Stimulated activated CD4-positive, alpha-beta T cell treated with anti-CD3 and anti-CD28 coated beads, Interleukin-12 subunit alpha, Interleukin-12 subunit beta, amount 100 ng/mL, for 48 hours (primary cell): Measurements from ENCODE around the gene UTS2R.
"Not testable (repeated sequence)": the region's sequence is repeated elsewhere in the genome, so short reads cannot be mapped to it uniquely, and the experiment has no call there.

Experiments
- DNase-seq, 3 donors: peaks; one replicate each; pipeline ENCODE4 v3.0.0-alpha.2; 2020; ENCODE audit warnings: low read depth in 2 of 3, low spot score in 1 of 3

The UTS2R gene

GRCh38 chr17:82334204-82334621, 37.4 kb upstream of the UTS2R start:
- no peak for DNase-seq

- no peak for DNase-seq
These were observed 36.8 kb upstream of the UTS2R start for GRCh38 chr17:82334622-82335394.

DNA sequence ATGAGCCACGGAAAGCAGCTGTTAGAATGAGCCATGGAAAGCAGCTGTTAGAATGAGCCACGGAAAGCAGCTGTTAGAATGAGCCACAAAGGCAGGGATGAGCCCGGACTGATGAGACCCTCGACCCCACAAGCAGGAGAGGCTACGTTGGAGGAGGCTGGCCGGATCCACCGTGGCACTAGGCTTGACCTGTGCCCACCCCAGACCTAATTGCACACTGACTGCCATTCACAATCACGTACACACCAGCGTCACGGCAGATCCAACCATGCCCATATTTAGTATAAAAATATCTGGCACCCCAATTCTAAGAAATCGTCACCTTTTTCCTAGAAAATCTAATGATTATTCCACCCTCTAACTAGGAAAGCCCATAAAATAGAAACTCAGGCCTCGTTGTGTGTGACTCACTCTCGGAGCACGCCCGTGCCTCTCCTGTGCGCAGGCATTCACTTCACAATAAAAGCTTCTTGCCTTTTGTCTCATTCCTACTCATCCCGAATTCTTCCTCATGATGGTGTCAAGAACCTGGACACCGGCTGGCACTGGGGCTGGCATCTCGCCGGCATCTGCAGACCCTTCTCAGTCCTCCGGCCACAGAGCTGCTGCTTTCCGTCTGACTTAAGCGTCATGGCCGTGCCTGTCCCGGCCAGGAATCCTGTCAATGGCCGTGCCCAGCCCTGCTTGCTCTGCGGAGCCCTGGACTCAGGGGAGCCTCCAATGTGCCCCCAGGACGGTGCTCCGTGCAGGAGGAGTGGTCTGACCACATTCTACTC, 32.5 kb upstream of the UTS2R start:
- DNase-seq, result no peak

- no peak for DNase-seq
These were observed 31.7 kb upstream of the UTS2R start for GRCh38 chr17:82339634-82340580.

DNA sequence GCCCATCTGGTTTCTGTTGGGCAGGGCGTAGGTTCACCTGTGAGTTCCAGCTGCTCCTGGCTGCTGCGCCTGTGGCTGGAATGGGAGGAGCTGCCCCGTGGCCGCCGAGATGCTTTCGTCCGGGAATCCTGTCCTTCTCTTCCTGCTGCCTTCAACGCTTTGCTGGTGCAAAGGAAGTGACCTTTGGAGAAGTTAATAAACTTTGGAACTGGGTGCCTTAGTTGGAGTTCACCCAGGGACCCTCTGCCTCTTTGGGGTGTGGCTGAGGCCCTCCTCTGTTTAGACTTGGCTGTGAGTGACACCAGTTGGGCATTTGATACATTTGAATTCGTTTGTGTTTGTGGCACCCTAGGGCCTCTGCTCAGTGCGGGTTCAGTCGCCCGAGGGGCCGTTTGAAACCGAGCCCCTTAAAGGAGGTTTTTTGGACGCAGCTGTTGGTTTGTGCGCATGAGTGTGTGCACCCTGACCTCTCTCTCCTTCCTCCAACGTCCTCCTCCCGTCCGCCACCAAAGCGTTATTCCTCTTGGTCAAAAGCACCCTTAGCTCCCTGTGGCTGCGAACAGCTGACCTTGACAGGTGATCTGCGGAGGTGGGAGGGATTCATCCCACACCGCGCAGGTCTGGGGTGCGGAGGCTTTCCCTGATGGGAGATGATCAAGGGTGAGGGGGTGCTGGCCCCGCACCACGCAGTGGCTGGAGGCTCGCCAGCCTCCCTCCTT, 29.0 kb upstream of the UTS2R start:
- no peak for DNase-seq

DNA sequence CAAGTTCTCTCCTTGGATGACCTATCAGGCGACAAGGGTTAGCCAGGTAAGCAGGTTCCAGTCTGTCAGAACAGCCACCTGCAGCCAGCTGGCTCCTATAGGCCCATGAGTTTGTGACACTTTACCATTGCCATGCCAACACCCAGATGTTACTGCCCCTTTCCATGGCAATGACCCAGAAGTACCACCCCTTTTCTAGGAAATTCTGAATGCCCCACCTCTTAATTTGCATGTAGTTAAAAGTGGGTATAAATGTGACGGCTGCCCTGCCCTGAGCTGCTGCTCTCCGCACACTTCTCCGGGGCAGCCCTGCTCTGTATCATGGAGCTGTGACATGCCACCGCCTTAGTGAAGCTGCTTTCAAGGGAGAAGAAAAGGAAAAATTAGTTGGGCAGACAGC, 28.0 kb upstream of the UTS2R start:
- no peak for DNase-seq

GRCh38 chr17:82344175-82344907, 27.2 kb upstream of the UTS2R start:
- no peak for DNase-seq

DNA sequence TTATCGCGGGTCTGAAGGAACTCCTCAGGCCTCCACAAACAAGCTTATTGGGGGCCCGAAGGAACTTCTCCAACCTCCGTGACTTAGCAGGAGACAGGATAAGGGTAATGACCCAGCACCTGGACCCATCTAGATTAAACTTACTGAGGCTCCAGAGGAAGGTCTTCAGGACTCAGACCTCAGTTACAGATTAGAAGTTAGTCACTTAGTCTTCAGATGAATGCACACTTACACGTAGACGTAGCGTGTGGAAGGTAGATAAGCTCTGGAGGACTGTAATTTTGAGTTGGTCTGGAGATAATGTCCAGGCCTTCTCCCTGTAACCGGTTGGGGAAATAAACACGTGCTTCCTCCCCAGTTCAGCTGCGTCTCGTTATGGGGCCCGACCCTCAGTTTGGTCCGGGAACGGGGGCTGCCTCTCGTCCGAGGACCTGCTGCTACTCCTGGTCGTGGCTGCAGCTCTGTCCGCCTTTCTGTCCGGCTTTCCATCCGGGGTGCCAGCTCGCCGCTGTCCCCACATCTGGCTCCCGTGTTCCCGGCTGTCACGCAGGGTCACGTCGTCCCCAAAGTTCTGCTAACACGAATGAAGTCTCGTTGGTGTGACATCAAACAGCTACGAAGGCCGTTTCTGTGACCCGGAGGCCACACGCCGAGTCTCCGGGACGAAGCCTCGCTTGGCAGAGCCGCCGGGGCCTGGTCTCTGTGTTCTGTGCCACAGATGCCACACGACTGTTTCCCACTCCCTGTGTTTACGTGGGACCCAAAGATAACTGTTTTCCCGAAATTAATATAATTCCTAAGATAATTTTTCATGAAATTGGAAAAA, 26.2 kb upstream of the UTS2R start:
- DNase-seq, result no peak

- no peak for DNase-seq
These were observed 24.9 kb upstream of the UTS2R start for GRCh38 chr17:82346342-82347300.

- DNase-seq, result not testable (repeated sequence)
These were observed 23.6 kb upstream of the UTS2R start for GRCh38 chr17:82347994-82348393.

DNA sequence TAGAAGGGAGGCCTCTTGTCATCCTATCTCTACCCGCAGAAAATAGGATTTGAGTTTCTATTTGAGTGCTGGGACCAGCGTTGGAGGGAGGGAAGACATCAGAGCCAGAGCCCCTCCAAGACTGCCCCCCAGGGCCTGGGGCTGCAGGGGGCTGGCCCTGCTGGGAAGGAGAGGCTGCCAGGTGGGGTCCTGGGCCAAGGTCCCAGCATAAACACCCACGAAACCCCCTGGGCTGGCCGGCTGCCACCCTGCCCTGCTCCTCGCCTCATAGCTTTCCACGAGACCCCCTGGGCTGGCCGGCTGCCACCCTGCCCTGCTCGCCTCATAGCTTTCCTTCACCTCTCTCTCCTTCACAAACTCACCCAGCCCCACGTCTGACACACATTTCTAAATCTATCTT, 23.1 kb upstream of the UTS2R start:
- DNase-seq, result no peak

DNA sequence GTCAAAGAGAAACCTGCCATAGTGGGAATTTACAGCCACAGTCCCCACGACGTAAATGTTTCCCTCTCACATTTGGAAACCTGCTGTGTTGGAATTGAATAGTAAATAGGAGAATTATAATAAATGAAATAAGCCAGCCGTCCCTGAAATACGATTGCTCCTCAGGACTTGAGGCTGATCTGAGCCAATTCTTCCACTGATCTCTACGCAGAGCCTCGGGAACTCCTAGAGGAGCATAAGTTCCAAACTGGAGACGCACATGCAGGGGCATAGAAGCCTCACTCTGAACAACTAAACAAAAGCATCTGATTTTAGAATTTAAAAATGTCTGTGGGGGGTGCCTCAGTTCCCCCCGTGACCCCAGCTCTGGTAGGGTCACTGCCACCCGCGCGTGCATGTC, 22.7 kb upstream of the UTS2R start:
- DNase-seq, result no peak

DNA sequence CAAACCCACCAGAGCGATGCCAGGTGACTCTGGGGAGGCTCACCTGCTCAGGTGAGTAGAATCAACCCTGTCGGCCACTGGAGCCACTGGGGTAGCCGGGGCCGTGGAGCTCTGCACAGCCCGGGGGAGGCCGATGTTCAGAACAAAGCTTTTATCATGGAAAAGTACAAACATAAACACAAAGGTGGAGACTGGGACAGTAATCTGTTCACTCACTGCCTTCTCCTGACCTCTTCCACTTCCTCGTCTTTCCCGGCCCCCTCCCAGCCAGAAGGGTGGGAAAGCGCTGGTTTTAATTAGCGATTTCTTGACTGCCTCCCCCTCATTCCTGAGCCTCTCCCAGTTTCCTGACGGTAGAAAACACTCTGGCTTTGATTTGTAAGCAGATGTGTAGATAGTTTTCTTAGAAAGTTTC, 22.3 kb upstream of the UTS2R start:
- no peak for DNase-seq

GRCh38 chr17:82350182-82351030, 21.2 kb upstream of the UTS2R start:
- peak in 2 of 3 donors; percentile 44 to 57 for DNase-seq

DNA sequence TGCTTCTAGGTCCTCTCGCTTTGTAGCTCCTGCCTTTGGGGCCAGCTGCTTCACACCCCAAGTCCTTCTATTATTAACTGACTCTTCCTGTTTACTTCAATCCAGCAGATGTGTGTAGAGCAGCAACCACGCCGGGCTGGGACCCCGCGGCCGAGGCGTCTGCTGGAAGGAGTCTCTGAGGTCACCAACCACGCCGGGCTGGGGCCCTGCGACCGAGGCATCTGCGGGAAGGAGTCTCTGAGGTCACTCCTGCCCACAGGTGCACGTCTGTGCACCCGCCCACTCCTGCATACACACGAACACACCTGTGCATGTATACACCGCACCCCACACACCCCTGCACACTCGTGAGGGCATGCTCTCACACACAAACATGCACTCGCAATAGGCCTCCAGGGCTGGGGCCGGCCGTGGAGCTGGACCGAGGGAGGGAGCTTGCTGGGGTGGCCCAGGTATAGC, 20.3 kb upstream of the UTS2R start:
- no peak for DNase-seq

DNA sequence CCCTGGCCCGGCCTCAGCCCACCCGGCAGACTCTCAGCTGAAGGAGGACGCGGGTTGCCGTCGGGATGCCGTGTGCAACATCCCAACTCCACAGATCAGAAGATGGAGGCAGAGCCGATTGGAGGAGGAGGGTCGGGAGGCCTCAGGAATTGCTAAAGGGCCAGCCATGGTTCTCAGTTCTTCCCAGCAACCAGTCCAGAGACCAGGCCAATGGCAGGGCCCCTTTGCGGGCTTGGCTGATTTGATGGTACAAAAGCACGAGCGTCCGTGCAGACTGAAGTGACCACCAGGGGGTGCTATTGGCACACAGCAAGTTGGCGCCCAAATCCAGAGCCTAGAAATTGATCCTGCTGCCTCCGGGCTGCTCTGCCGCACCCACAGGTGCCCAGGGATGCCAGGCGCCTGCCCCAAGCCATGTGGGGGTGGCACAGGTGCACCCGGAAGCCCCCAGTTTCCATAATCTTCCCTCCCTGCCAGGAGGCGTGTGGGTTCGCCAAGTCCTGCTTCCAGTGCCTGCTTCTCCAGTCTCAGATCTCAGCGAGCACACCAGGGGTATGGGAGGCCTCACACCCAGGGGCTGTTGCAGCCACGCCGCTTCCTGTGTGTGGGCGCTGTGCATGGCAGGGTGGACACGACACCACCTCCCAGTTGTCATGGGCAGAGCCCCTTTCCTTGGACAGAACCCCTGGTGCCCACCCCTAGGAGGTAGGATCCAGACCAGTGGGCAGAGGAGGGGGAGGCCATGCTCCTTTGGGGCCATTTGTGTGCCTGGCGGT, 19.7 kb upstream of the UTS2R start:
- peak; percentile 70 to 86 (median 76) for DNase-seq
